Sigmoid colon (tissue), 7 donors: ENCODE data around the gene TOX2. TPM values are rescaled to one million over a fixed set of nuclear protein-coding genes. Genes with fewer than 3 reads are reported as not detected.

Source experiments
- DNase-seq: peaks from one replicate; pipeline ENCODE4 v3.0.0-alpha.2; 2019
- H3K27ac ChIP-seq, 4 donors: fragments of 200-600 bp; sonication (generic); one replicate each; pipeline ENCODE4 v1.5.1; 2016 to 2019; ENCODE audit warnings: mild to moderate bottlenecking in 1 of 4
- H3K27me3 ChIP-seq, 3 donors: fragments of 200-600 bp; sonication (generic); one replicate each; pipeline ENCODE4 v1.5.1; 2019; ENCODE audit warnings: mild to moderate bottlenecking in 1 of 3
- H3K36me3 ChIP-seq, 4 donors: fragments of 200-600 bp; sonication (generic); one replicate each; pipeline ENCODE4 v1.5.1; 2016 to 2019
- H3K4me1 ChIP-seq, 4 donors: fragments of 200-600 bp; sonication (generic); one replicate each; pipeline ENCODE4 v1.5.1; 2017 to 2019
- H3K4me3 ChIP-seq, 4 donors: fragments of 200-600 bp; sonication (generic); one replicate each; pipeline ENCODE4 v1.5.1; 2017 to 2019; ENCODE audit warnings: mild to moderate bottlenecking in 2 of 4, moderate library complexity in 1 of 4
- H3K9me3 ChIP-seq, 4 donors: fragments of 200-600 bp in 3 of 4; sonication (generic) in 3 of 4; one replicate each; pipeline versions ENCODE4 v1.5.1 to v1.6.1; 2013 to 2019
- CTCF ChIP-seq, 4 experiments: fragments of 450-650 bp in 3 of 4; fragments of 200-600 bp in 1 of 4; IDR thresholded peaks; one replicate each; pipeline ENCODE4 v1.5.1; 2016 to 2019; ENCODE audit warnings: antibody characterized with exemption in 4 of 4, mild to moderate bottlenecking in 3 of 4, moderate library complexity in 2 of 4
- EP300 ChIP-seq, 4 donors: sonication (generic); formaldehyde crosslinking; IDR thresholded peaks; one replicate each; pipeline ENCODE4 v1.6.1; 2017; ENCODE audit warnings: antibody characterized with exemption in 4 of 4
- POLR2A ChIP-seq, 2 donors: fragments of 450-650 bp; IDR thresholded peaks; one replicate each; pipeline ENCODE4 v1.6.1; 2016; ENCODE audit warnings: antibody characterized with exemption in 2 of 2, mild to moderate bottlenecking in 2 of 2, moderate library complexity in 2 of 2
- POLR2AphosphoS5 ChIP-seq, 4 donors: sonication (generic); formaldehyde crosslinking; IDR thresholded peaks; one replicate each; pipeline ENCODE4 v1.6.1; 2017; ENCODE audit warnings: antibody characterized with exemption in 4 of 4
- WGBS, 2 donors: extraction: QIAGEN DNeasy Blood & Tissue Kit; methylation state at CpG; one replicate each; pipeline ENCODE4 v1.1.7; 2013; 5-methylcytosine and 5-hydroxymethylcytosine counted together
- intact Hi-C: fragments of 100-400 bp; cut with DNase I; formaldehyde crosslinking; loops from one replicate; pipeline ENCODE4 v1.15.1; 2023
- polyA plus RNA-seq, 3 donors: library from polyadenylated mRNA; stranded (reverse); fragments of 200-250 nt; gene quantifications; one replicate each; pipeline ENCODE4 v1.2.3, GENCODE V29; 2013
- total RNA-seq, 4 donors: library from RNA; depleted of rRNA; stranded (reverse); fragments of >200 nt; gene quantifications; one replicate each; pipeline ENCODE4 v1.1.0, GENCODE V29; 2016
- donor health status: healthy with polysubstance abuse.
- donor health status: Bipolar disorder and iron deficiency.
- donor health status: healthy.

TOX2 gene
- total and polyA plus RNA-seq, 7 donors, result 0.27 to 8.1 (median 1.7) TPM

- intact Hi-C loops, result no loop called here
- TF ChIP-seq EP300 (IDR thresholded peaks at IDR 0.05) (no peak), CTCF (IDR thresholded peaks at IDR 0.05) (no peak), POLR2AphosphoS5 (IDR thresholded peaks at IDR 0.05) (no peak), POLR2A (IDR thresholded peaks at IDR 0.05) (no peak)
- H3K36me3 ChIP-seq, result no peaks in the 10 kb centered on the region
These were observed 58.0 kb downstream of the TOX2 start for GRCh38 chr20:43972692-43973091.

GRCh38 chr20:43973231-43973630 is 58.6 kb downstream of the TOX2 start:
- H3K27ac ChIP-seq, result no peak overlapping the region
- H3K27me3 ChIP-seq, result peaks cover 0 to 6% (median 0%) of the 10 kb centered on the region in 3 donors
- no peak overlapping the region for H3K4me3 ChIP-seq
- H3K9me3 ChIP-seq, result no peaks in the 10 kb centered on the region
- H3K36me3 ChIP-seq, result no peaks in the 10 kb centered on the region
- H3K4me1 ChIP-seq, result no peaks in the 10 kb centered on the region
- DNase-seq, result no peak
- intact Hi-C loops, result no loop called here
- WGBS, 2 donors, result 93 to 95% methylated on average over 6 of the region's 6 CpGs
- no peak for TF ChIP-seq EP300 (IDR thresholded peaks at IDR 0.05)
- no peak for TF ChIP-seq CTCF (IDR thresholded peaks at IDR 0.05)
- no peak for TF ChIP-seq POLR2AphosphoS5 (IDR thresholded peaks at IDR 0.05)
- TF ChIP-seq POLR2A (IDR thresholded peaks at IDR 0.05), result no peak

More at GRCh38 chr20:43972692-43973091, 58.0 kb downstream of the TOX2 start:
- WGBS, 2 donors, result 95 to 99% methylated on average over 2 of the region's 2 CpGs
- Histone ChIP-seq H3K27me3 (peaks cover 0 to 6% (median 0%) of the 10 kb centered on the region in 3 donors), H3K4me1 (no peaks in the 10 kb centered on the region), H3K4me3 (no peak overlapping the region), H3K9me3 (no peaks in the 10 kb centered on the region), H3K27ac (no peak overlapping the region)
- DNase-seq, result no peak

- H3K27me3 ChIP-seq, result peaks cover 0 to 6% (median 0%) of the 10 kb centered on the region in 3 donors
- WGBS, 2 donors, result 90 to 93% methylated on average over 8 of the region's 8 CpGs
- no peak overlapping the region for H3K4me3 ChIP-seq
- H3K4me1 ChIP-seq, result no peaks in the 10 kb centered on the region
- H3K36me3 ChIP-seq, result no peaks in the 10 kb centered on the region
- H3K9me3 ChIP-seq, result no peaks in the 10 kb centered on the region
- H3K27ac ChIP-seq, result no peak overlapping the region
- TF ChIP-seq POLR2AphosphoS5 (IDR thresholded peaks at IDR 0.05) (no peak), EP300 (IDR thresholded peaks at IDR 0.05) (no peak), POLR2A (IDR thresholded peaks at IDR 0.05) (no peak), CTCF (IDR thresholded peaks at IDR 0.05) (no peak)
- no peak for DNase-seq
- intact Hi-C loops, result no loop called here
These were observed 59.2 kb downstream of the TOX2 start for GRCh38 chr20:43973671-43974450.

- no peaks in the 10 kb centered on the region for H3K36me3 ChIP-seq
- no peak for DNase-seq
- WGBS, 2 donors, result 97 to 98% methylated on average over 5 of the region's 5 CpGs
- peaks cover 0 to 6% (median 0%) of the 10 kb centered on the region in 3 donors for H3K27me3 ChIP-seq
- intact Hi-C loops, result no loop called here
- H3K4me1 ChIP-seq, result no peaks in the 10 kb centered on the region
- TF ChIP-seq EP300 (IDR thresholded peaks at IDR 0.05) (no peak), POLR2AphosphoS5 (IDR thresholded peaks at IDR 0.05) (no peak), CTCF (IDR thresholded peaks at IDR 0.05) (no peak), POLR2A (IDR thresholded peaks at IDR 0.05) (no peak)
- H3K9me3 ChIP-seq, result no peaks in the 10 kb centered on the region
- no peak overlapping the region for H3K27ac ChIP-seq
- H3K4me3 ChIP-seq, result no peak overlapping the region
These were observed 60.0 kb downstream of the TOX2 start for GRCh38 chr20:43974695-43975094.
